ENCODE measurements around the gene IL10RA. TPM values are rescaled to one million over a fixed set of nuclear protein-coding genes. Genes with fewer than 3 reads are reported as not detected.

Gene IL10RA
- total RNA-seq, 2 experiments from 2014 or later = 15.7 to 25.2 TPM

- BruUV-seq (replicated peaks) = no TSS peak
- Histone ChIP-seq H3K9me2 (ENCODE audit: insufficient read depth, low read length) (no peaks in the 10 kb centered on the region), H3K9me3 (ENCODE audit: low read length) (peaks cover 28% of the 10 kb centered on the region; the same call in 1 of the 2 replicates), H3K36me3 (ENCODE audit: insufficient read depth, low read length) (no peaks in the 10 kb centered on the region), H3K4me3 (ENCODE audit: low read depth, low read length, poor library complexity, severe bottlenecking) (no peak overlapping the region), H2AFZ (ENCODE audit: low read length) (no peak overlapping the region), H3K27ac (ENCODE audit: low read depth, low read length, poor library complexity, severe bottlenecking) (no peak overlapping the region), H3K79me2 (ENCODE audit: insufficient read depth, low read depth, low read length) (no peaks in the 10 kb centered on the region), H3K4me1 (ENCODE audit: insufficient read depth, low read length, poor library complexity, severe bottlenecking) (peaks cover 8% of the 10 kb centered on the region), H3K4me2 (ENCODE audit: low read length) (no peak overlapping the region), H4K20me1 (ENCODE audit: insufficient read depth, low read length) (no peaks in the 10 kb centered on the region)
- POLR2A ChIA-PET = no interaction called here
- TF ChIP-seq EZH2phosphoT487 (IDR thresholded peaks at IDR 0.05; ENCODE audit: borderline replicate concordance, low read depth, low read length) (no peak), CTCF (conservative IDR thresholded peaks at IDR 0.05; ENCODE audit: low read length) (no peak)
- DNase-seq (ENCODE audit: low spot score) = no peak
- CTCF ChIA-PET (ENCODE audit: unreplicated experiment) = no interaction called here
- intact Hi-C loops (cut with micrococcal nuclease; ENCODE audit: unreplicated experiment) = no loop called here
Measured at GRCh38 chr11:117958949-117959348, 27.2 kb upstream of the IL10RA start.

- no peaks in the 10 kb centered on the region for H4K20me1 ChIP-seq (ENCODE audit: insufficient read depth, low read length)
- no peaks in the 10 kb centered on the region for H3K36me3 ChIP-seq (ENCODE audit: insufficient read depth, low read length)
- peak overlapping the region; percentile 78 for H2AFZ ChIP-seq (ENCODE audit: low read length)
- no peak overlapping the region for H3K4me3 ChIP-seq (ENCODE audit: low read depth, low read length, poor library complexity, severe bottlenecking)
- no peaks in the 10 kb centered on the region for H3K9me2 ChIP-seq (ENCODE audit: insufficient read depth, low read length)
- H3K9me3 ChIP-seq (ENCODE audit: low read length) = peaks cover 28% of the 10 kb centered on the region; the same call in 1 of the 2 replicates
- TF ChIP-seq EZH2phosphoT487 (IDR thresholded peaks at IDR 0.05; ENCODE audit: borderline replicate concordance, low read depth, low read length) (no peak), CTCF (conservative IDR thresholded peaks at IDR 0.05; ENCODE audit: low read length) (no peak)
- BruUV-seq (replicated peaks) = no TSS peak
- intact Hi-C loops (cut with micrococcal nuclease; ENCODE audit: unreplicated experiment) = no loop called here
- H3K79me2 ChIP-seq (ENCODE audit: insufficient read depth, low read depth, low read length) = no peaks in the 10 kb centered on the region
- peaks cover 8% of the 10 kb centered on the region for H3K4me1 ChIP-seq (ENCODE audit: insufficient read depth, low read length, poor library complexity, severe bottlenecking)
- ChIA-PET POLR2A (interaction anchor here (0.6 kb wide), 1 partner anchor 12 kb away, joined by 8 read pairs; no protein-coding TSS in a partner anchor), CTCF (ENCODE audit: unreplicated experiment) (no interaction called here)
- H3K27ac ChIP-seq (ENCODE audit: low read depth, low read length, poor library complexity, severe bottlenecking) = no peak overlapping the region
- H3K4me2 ChIP-seq (ENCODE audit: low read length) = peak overlapping the region; percentile 56
- DNase-seq (ENCODE audit: low spot score) = no peak
Measured at GRCh38 chr11:117959438-117960149, 26.6 kb upstream of the IL10RA start.

GRCh38 chr11:117960406-117960805 lies 25.8 kb upstream of the IL10RA start:
- TF ChIP-seq EZH2phosphoT487 (IDR thresholded peaks at IDR 0.05; ENCODE audit: borderline replicate concordance, low read depth, low read length) (no peak), CTCF (conservative IDR thresholded peaks at IDR 0.05; ENCODE audit: low read length) (no peak)
- Histone ChIP-seq H3K4me3 (ENCODE audit: low read depth, low read length, poor library complexity, severe bottlenecking) (no peak overlapping the region), H3K79me2 (ENCODE audit: insufficient read depth, low read depth, low read length) (no peaks in the 10 kb centered on the region), H3K36me3 (ENCODE audit: insufficient read depth, low read length) (no peaks in the 10 kb centered on the region), H4K20me1 (ENCODE audit: insufficient read depth, low read length) (no peaks in the 10 kb centered on the region), H3K9me3 (ENCODE audit: low read length) (peaks cover 28% of the 10 kb centered on the region; the same call in 1 of the 2 replicates), H3K4me1 (ENCODE audit: insufficient read depth, low read length, poor library complexity, severe bottlenecking) (peaks cover 8% of the 10 kb centered on the region), H3K4me2 (ENCODE audit: low read length) (no peak overlapping the region), H3K9me2 (ENCODE audit: insufficient read depth, low read length) (no peaks in the 10 kb centered on the region), H3K27ac (ENCODE audit: low read depth, low read length, poor library complexity, severe bottlenecking) (no peak overlapping the region), H2AFZ (ENCODE audit: low read length) (peak overlapping the region; percentile 78; the same call in 1 of the 2 replicates)
- no TSS peak for BruUV-seq (replicated peaks)
- intact Hi-C loops (cut with micrococcal nuclease; ENCODE audit: unreplicated experiment) = no loop called here
- ChIA-PET POLR2A (interaction anchor here (0.6 to 1.5 kb wide), 2 partner anchors 13 to 26 kb away, joined by 3 to 8 read pairs; partner anchors contain the start of gene IL10RA), CTCF (ENCODE audit: unreplicated experiment) (no interaction called here)
- no peak for DNase-seq (ENCODE audit: low spot score)

All from OCI-LY7 (cell line).